HL-60 (cell line): ENCODE data around the gene MRPS35.

Experiments used
- SPI1 ChIP-seq: IDR thresholded peaks from 2 replicates; pipeline ENCODE4 v1.6.1; 2012; ENCODE audit warnings: low read depth, mild to moderate bottlenecking, borderline replicate concordance
- TF ChIP-seq, protein P1 (sequence below): IDR thresholded peaks from one replicate; pipeline ENCODE4 v1.5.1; 2011; ENCODE audit warnings: low read length, control low read depth, inconsistent platforms; ENCODE audit not compliant: insufficient read depth

DNA sequence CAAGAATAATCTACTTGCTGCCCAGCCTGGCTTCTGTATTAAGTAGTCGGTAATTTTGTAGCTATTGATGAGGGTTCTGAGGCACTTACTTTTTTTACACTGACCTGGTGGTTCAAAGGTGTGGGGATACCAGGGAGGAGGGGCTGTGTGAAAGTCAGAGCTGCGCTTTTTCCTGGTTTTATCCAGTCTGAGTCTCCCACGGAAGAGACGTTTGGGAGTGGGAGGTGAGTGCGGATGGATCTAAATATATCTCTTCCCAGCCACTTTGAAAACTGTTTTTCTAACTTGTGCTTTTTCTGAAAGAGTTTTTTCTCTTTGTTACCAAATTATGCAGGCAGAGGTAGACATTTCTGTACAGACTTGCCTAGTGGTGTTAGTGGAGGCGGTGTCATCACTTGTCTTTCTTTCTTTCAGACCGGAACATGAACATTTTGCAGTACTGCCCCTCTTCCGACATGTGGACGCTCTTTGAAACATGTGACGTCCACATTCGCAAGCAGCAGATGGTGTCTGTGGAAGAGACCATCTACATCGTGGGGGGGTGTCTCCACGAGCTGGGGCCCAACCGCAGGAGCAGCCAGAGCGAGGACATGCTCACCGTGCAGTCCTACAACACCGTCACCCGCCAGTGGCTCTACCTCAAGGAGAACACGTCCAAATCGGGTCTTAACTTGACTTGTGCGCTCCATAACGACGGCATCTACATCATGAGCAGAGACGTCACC, 86.8 kb downstream of the MRPS35 start:
- no peak for TF ChIP-seq SPI1
- TF ChIP-seq, protein P1, sequence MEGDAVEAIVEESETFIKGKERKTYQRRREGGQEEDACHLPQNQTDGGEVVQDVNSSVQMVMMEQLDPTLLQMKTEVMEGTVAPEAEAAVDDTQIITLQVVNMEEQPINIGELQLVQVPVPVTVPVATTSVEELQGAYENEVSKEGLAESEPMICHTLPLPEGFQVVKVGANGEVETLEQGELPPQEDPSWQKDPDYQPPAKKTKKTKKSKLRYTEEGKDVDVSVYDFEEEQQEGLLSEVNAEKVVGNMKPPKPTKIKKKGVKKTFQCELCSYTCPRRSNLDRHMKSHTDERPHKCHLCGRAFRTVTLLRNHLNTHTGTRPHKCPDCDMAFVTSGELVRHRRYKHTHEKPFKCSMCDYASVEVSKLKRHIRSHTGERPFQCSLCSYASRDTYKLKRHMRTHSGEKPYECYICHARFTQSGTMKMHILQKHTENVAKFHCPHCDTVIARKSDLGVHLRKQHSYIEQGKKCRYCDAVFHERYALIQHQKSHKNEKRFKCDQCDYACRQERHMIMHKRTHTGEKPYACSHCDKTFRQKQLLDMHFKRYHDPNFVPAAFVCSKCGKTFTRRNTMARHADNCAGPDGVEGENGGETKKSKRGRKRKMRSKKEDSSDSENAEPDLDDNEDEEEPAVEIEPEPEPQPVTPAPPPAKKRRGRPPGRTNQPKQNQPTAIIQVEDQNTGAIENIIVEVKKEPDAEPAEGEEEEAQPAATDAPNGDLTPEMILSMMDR: no peak
